ENCODE data around the gene CCK. TPM values are rescaled to one million over a fixed set of nuclear protein-coding genes. Genes with fewer than 3 reads are reported as not detected.

CCK gene
- total RNA-seq (2014; rRNA removed; shearing (Covaris generic)) (0.97 TPM in 1 of 2 replicates, not detected in the other), polyA plus RNA-seq (2016; fragmentation: Nextera tagmentation; extraction: Ambion mirVana) (0.93 TPM in 1 of 2 replicates, not detected in the other)

- peaks cover 25% of the 10 kb centered on the region for H3F3A ChIP-seq (ENCODE audit: insufficient read depth)
- no peaks in the 10 kb centered on the region for H3K9me3 ChIP-seq (ENCODE audit: low read depth)
- DNase-seq, result no peak
- no peaks in the 10 kb centered on the region for H3K36me3 ChIP-seq (ENCODE audit: low read depth)
- in situ Hi-C loops (cut with MboI), result no loop called here
- no peak within 1 kb of the TSS for H2AFZ ChIP-seq
- H3K9me2 ChIP-seq (ENCODE audit: insufficient read depth), result no peaks in the 10 kb centered on the region
- H3K27ac ChIP-seq, result no peak within 1 kb of the TSS
- H4K20me1 ChIP-seq (ENCODE audit: insufficient read depth), result no peaks in the 10 kb centered on the region
- no peak within 1 kb of the TSS for H3K9ac ChIP-seq
- TF ChIP-seq EZH2 (IDR thresholded peaks at IDR 0.05; ENCODE audit: insufficient read depth, poor library complexity, severe bottlenecking), result no peak
- TF ChIP-seq EZH2phosphoT487 (IDR thresholded peaks at IDR 0.05; ENCODE audit: insufficient read depth, low read depth), result no peak
- H3K4me3 ChIP-seq, result no peak within 1 kb of the TSS
- 16 to 32% methylated on average over 8 to 16 of the region's 16 CpGs for WGBS, 2 experiments (ENCODE audit: low coverage in 1 of 2, low lambda C conversion rate in 2 of 2, missing lambda C conversion rate in 2 of 2)
- peaks cover 60% of the 10 kb centered on the region for H3K27me3 ChIP-seq (replicated peaks; ENCODE audit: insufficient read depth)
- no peaks in the 10 kb centered on the region for H3K79me2 ChIP-seq (ENCODE audit: insufficient read depth)
- no peak within 1 kb of the TSS for H3K4me2 ChIP-seq (ENCODE audit: unreplicated experiment)
- peaks cover 24% of the 10 kb centered on the region for H3K4me1 ChIP-seq (ENCODE audit: insufficient read depth)
Measured at GRCh38 chr3:42266085-42266484, at the start of gene CCK. TSS of gene CCK (minus strand) at chr3:42266185. CDS start at chr3:42263630, 2,555 bp downstream.

- Histone ChIP-seq H2AFZ (no peak overlapping the region), H3K4me1 (ENCODE audit: insufficient read depth) (no peaks in the 10 kb centered on the region), H3K9me3 (ENCODE audit: low read depth) (no peaks in the 10 kb centered on the region), H3K79me2 (ENCODE audit: insufficient read depth) (no peaks in the 10 kb centered on the region), H3K27me3 (replicated peaks; ENCODE audit: insufficient read depth) (no peaks in the 10 kb centered on the region), H3K9me2 (ENCODE audit: insufficient read depth) (no peaks in the 10 kb centered on the region), H3K27ac (no peak overlapping the region), H3K36me3 (ENCODE audit: low read depth) (no peaks in the 10 kb centered on the region), H3K9ac (no peak overlapping the region), H3K4me2 (ENCODE audit: unreplicated experiment) (no peak overlapping the region), H3K4me3 (no peak overlapping the region), H3F3A (ENCODE audit: insufficient read depth) (no peaks in the 10 kb centered on the region), H4K20me1 (ENCODE audit: insufficient read depth) (no peaks in the 10 kb centered on the region)
- 11 to 28% methylated on average over 2 of the region's 2 CpGs for WGBS, 2 experiments (ENCODE audit: low coverage in 1 of 2, low lambda C conversion rate in 2 of 2, missing lambda C conversion rate in 2 of 2)
- in situ Hi-C loops (cut with MboI), result no loop called here
- TF ChIP-seq EZH2 (IDR thresholded peaks at IDR 0.05; ENCODE audit: insufficient read depth, poor library complexity, severe bottlenecking), result no peak
- no peak for TF ChIP-seq EZH2phosphoT487 (IDR thresholded peaks at IDR 0.05; ENCODE audit: insufficient read depth, low read depth)
- no peak for DNase-seq
Measured at GRCh38 chr3:42314411-42314810, 48.4 kb upstream of the CCK start.

- Histone ChIP-seq H3K27ac (no peak overlapping the region), H4K20me1 (ENCODE audit: insufficient read depth) (no peaks in the 10 kb centered on the region), H3K9me3 (ENCODE audit: low read depth) (no peaks in the 10 kb centered on the region), H3F3A (ENCODE audit: insufficient read depth) (no peaks in the 10 kb centered on the region), H2AFZ (no peak overlapping the region), H3K27me3 (replicated peaks; ENCODE audit: insufficient read depth) (no peaks in the 10 kb centered on the region), H3K4me1 (ENCODE audit: insufficient read depth) (no peaks in the 10 kb centered on the region), H3K4me3 (no peak overlapping the region), H3K9me2 (ENCODE audit: insufficient read depth) (no peaks in the 10 kb centered on the region), H3K36me3 (ENCODE audit: low read depth) (no peaks in the 10 kb centered on the region), H3K4me2 (ENCODE audit: unreplicated experiment) (no peak overlapping the region), H3K9ac (no peak overlapping the region), H3K79me2 (ENCODE audit: insufficient read depth) (no peaks in the 10 kb centered on the region)
- DNase-seq, result no peak
- in situ Hi-C loops (cut with MboI), result no loop called here
- TF ChIP-seq EZH2phosphoT487 (IDR thresholded peaks at IDR 0.05; ENCODE audit: insufficient read depth, low read depth), result no peak
- no peak for TF ChIP-seq EZH2 (IDR thresholded peaks at IDR 0.05; ENCODE audit: insufficient read depth, poor library complexity, severe bottlenecking)
- 6 to 18% methylated on average over 1 of the region's 1 CpG for WGBS, 2 experiments (ENCODE audit: low coverage in 1 of 2, low lambda C conversion rate in 2 of 2, missing lambda C conversion rate in 2 of 2)
Measured at GRCh38 chr3:42308651-42309050, 42.7 kb upstream of the CCK start.

- H3K27me3 ChIP-seq (replicated peaks; ENCODE audit: insufficient read depth), result no peaks in the 10 kb centered on the region
- H3K4me3 ChIP-seq, result no peak overlapping the region
- H3K9me2 ChIP-seq (ENCODE audit: insufficient read depth), result no peaks in the 10 kb centered on the region
- H3K9ac ChIP-seq, result no peak overlapping the region
- no peak overlapping the region for H2AFZ ChIP-seq
- H3K9me3 ChIP-seq (ENCODE audit: low read depth), result no peaks in the 10 kb centered on the region
- no peak overlapping the region for H3K4me2 ChIP-seq (ENCODE audit: unreplicated experiment)
- H3K27ac ChIP-seq, result no peak overlapping the region
- WGBS, 2 experiments (ENCODE audit: low coverage in 1 of 2, low lambda C conversion rate in 2 of 2, missing lambda C conversion rate in 2 of 2), result 2 to 16% methylated on average over 2 of the region's 2 CpGs
- no peaks in the 10 kb centered on the region for H3K36me3 ChIP-seq (ENCODE audit: low read depth)
- in situ Hi-C loops (cut with MboI), result no loop called here
- H3F3A ChIP-seq (ENCODE audit: insufficient read depth), result no peaks in the 10 kb centered on the region
- no peaks in the 10 kb centered on the region for H3K79me2 ChIP-seq (ENCODE audit: insufficient read depth)
- no peaks in the 10 kb centered on the region for H3K4me1 ChIP-seq (ENCODE audit: insufficient read depth)
- DNase-seq, result no peak
- TF ChIP-seq EZH2 (IDR thresholded peaks at IDR 0.05; ENCODE audit: insufficient read depth, poor library complexity, severe bottlenecking) (no peak), EZH2phosphoT487 (IDR thresholded peaks at IDR 0.05; ENCODE audit: insufficient read depth, low read depth) (no peak)
- H4K20me1 ChIP-seq (ENCODE audit: insufficient read depth), result no peaks in the 10 kb centered on the region
Measured at GRCh38 chr3:42306499-42306898, 40.5 kb upstream of the CCK start.

Measured in GM23248 (cell line).